Thoracic aorta (tissue), 2 donors: ENCODE results near the gene EEF2KMT. TPM values are rescaled to one million over a fixed set of nuclear protein-coding genes. Genes with fewer than 3 reads are reported as not detected.

Experiments
- ATAC-seq: fragments of 150-250 bp; one replicate; pipeline ENCODE4 v1.8.0; 2017; ENCODE audit warnings: low read depth; ENCODE audit not compliant: insufficient number of reproducible peaks, low FRiP score
- DNase-seq: peaks from one replicate; pipeline ENCODE4 v3.0.0-alpha.2; 2020; ENCODE audit warnings: low spot score
- H3K27ac ChIP-seq, 2 donors: fragments of 200-600 bp; sonication (generic); 1 replicate in 1 of 2; 2 replicates in 1 of 2; pipeline ENCODE4 v1.5.1; 2016; ENCODE audit warnings: mild to moderate bottlenecking in 2 of 2, moderate library complexity in 2 of 2
- H3K27me3 ChIP-seq: fragments of 200-600 bp; sonication (generic); replicated peaks from 2 replicates; pipeline ENCODE4 v1.6.0; 2016; ENCODE audit warnings: mild to moderate bottlenecking; ENCODE audit not compliant: insufficient read depth
- H3K36me3 ChIP-seq: fragments of 200-600 bp; sonication (generic); one replicate; pipeline ENCODE4 v1.5.1; 2016
- H3K4me1 ChIP-seq, 2 donors: fragments of 200-600 bp; sonication (generic); 1 replicate in 1 of 2; 2 replicates in 1 of 2; pipeline versions ENCODE4 v1.5.1 to v1.6.0; 2016; ENCODE audit warnings: low read depth in 2 of 2, mild to moderate bottlenecking in 1 of 2; ENCODE audit not compliant: control insufficient read depth in 1 of 2
- H3K4me3 ChIP-seq: fragments of 200-600 bp; sonication (generic); 2 replicates; pipeline ENCODE4 v1.5.1; 2016; ENCODE audit warnings: mild to moderate bottlenecking
- H3K9me3 ChIP-seq: fragments of 200-600 bp; sonication (generic); 2 replicates; pipeline ENCODE4 v1.5.1; 2016
- CTCF ChIP-seq: fragments of 200-600 bp; sonication (generic); IDR thresholded peaks from one replicate; pipeline ENCODE4 v1.5.1; 2019; ENCODE audit warnings: antibody characterized with exemption
- total RNA-seq, 2 donors: library from RNA; depleted of rRNA; stranded (reverse); fragments of >200 nt; gene quantifications; one replicate each; pipeline versions ENCODE4 v1.1.0 to v1.2.3, GENCODE V29; 2016

Gene EEF2KMT
- total RNA-seq, 2 donors from 2014 or later = 6.8 to 14.9 TPM

- DNase-seq (no peak), ATAC-seq (no peak)
- TF ChIP-seq CTCF = no peak
- Histone ChIP-seq H3K9me3 (no peaks in the 10 kb centered on the region), H3K36me3 (no peaks in the 10 kb centered on the region), H3K4me1 (no peaks in the 10 kb centered on the region), H3K27me3 (no peaks in the 10 kb centered on the region), H3K4me3 (no peak overlapping the region), H3K27ac (no peak overlapping the region)
These were observed 53.5 kb downstream of the EEF2KMT start for GRCh38 chr16:5044011-5044540.

- no peak for DNase-seq
- no peaks in the 10 kb centered on the region for H3K27me3 ChIP-seq
- no peaks in the 10 kb centered on the region for H3K9me3 ChIP-seq
- H3K36me3 ChIP-seq = no peaks in the 10 kb centered on the region
- TF ChIP-seq CTCF = no peak
- no peak overlapping the region for H3K4me3 ChIP-seq
- H3K27ac ChIP-seq = no peak overlapping the region
- ATAC-seq = no peak
- H3K4me1 ChIP-seq = no peaks in the 10 kb centered on the region
These were observed 54.9 kb downstream of the EEF2KMT start for GRCh38 chr16:5042574-5043171.

GRCh38 chr16:5041600-5042133 is 55.9 kb downstream of the EEF2KMT start:
- no peak for ATAC-seq

GRCh38 chr16:5040451-5040850 is 57.1 kb downstream of the EEF2KMT start:
- Histone ChIP-seq H3K4me1 (no peaks in the 10 kb centered on the region), H3K4me3 (no peak overlapping the region), H3K9me3 (no peaks in the 10 kb centered on the region), H3K27me3 (no peaks in the 10 kb centered on the region), H3K36me3 (no peaks in the 10 kb centered on the region), H3K27ac (no peak overlapping the region)
- DNase-seq (no peak), ATAC-seq (no peak)
- no peak for TF ChIP-seq CTCF

More at GRCh38 chr16:5041600-5042133, 55.9 kb downstream of the EEF2KMT start:
- DNase-seq = no peak
- no peak overlapping the region for H3K4me3 ChIP-seq
- no peaks in the 10 kb centered on the region for H3K36me3 ChIP-seq
- no peaks in the 10 kb centered on the region for H3K4me1 ChIP-seq
- no peak for TF ChIP-seq CTCF
- H3K9me3 ChIP-seq = no peaks in the 10 kb centered on the region
- H3K27ac ChIP-seq = no peak overlapping the region
- no peaks in the 10 kb centered on the region for H3K27me3 ChIP-seq

GRCh38 chr16:5036228-5037156 is 61.1 kb downstream of the EEF2KMT start:
- Histone ChIP-seq H3K36me3 (no peaks in the 10 kb centered on the region), H3K27me3 (no peaks in the 10 kb centered on the region), H3K4me1 (peaks cover 4 to 19% of the 10 kb centered on the region in 2 donors), H3K4me3 (no peak overlapping the region), H3K27ac (no peak overlapping the region), H3K9me3 (no peaks in the 10 kb centered on the region)
- ATAC-seq (no peak), DNase-seq (no peak)
- no peak for TF ChIP-seq CTCF
